ENCODE results near the gene SRL. TPM values are rescaled to one million over a fixed set of nuclear protein-coding genes. Genes with fewer than 3 reads are reported as not detected.

SRL gene
- total and polyA plus RNA-seq, 2 donors (not counting 1 experiment from before 2014, with no cell fraction given), result not detected

DNA sequence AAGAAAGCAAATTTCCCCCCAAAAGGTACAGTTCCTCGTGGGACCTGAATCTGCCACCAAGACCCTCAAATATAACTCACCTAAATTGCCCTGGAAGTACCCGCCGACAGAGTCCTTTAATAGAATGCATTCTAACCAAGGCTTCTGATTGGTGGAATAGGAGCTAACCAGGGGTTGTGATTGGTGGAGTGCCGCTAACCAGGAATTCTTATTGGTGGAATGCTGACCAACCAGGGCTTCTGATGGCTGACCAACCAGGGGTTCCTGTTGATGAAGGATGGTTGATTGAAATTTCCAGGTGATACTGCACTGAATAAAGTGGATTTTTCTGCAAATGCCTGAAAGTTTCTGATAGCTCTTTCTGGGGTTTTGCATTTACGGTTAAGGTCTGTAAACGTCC is 24.5 kb upstream of the SRL start:
- intact Hi-C loops (cut with micrococcal nuclease), result no loop called here
- peaks cover 86% of the 10 kb centered on the region for H3K79me2 ChIP-seq (ENCODE audit: control insufficient read depth, insufficient read depth, low read length)
- POLR2A ChIA-PET, result interaction anchor here (1.4 kb wide), 1 partner anchor 12 kb away, joined by 3 read pairs; no protein-coding TSS in a partner anchor

DNA sequence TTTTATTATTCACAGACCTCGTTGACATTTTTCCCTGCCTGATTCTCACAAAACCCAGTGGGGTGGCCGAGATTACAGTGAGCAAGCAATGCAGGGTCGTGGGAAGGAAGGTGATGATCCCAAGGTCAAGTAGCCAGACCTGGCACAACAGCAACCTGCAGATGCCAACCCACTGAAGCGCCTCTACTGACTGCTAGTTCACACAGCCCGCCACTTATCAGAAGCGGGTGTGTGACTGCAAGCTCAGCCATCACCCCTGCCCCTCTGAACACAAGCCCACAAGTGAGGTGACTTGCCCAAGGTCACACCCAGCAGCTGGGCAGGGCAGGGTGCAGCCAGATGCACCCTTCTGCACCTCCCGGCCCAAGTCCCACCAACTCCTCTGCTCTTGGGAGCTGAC is 23.8 kb upstream of the SRL start:
- H3K4me1 ChIP-seq (ENCODE audit: control insufficient read depth in 2 of 2, insufficient read depth in 2 of 2, low read length in 2 of 2), result peaks cover 2% of the 10 kb centered on the region in 2 donors
- H3K27me3 ChIP-seq (replicated peaks in 1 of 4; ENCODE audit: control extremely low read depth in 1 of 4, control insufficient read depth in 3 of 4, insufficient read depth in 4 of 4, low read length in 3 of 4), result no peaks in the 10 kb centered on the region
- no peak for DNase-seq
- no peak overlapping the region for H3K4me2 ChIP-seq (replicated peaks; ENCODE audit: low read depth, low read length, poor library complexity, severe bottlenecking)
- Mint-ChIP-seq H3K4me3 (no peak overlapping the region), H3K4me1 (peaks cover 6% of the 10 kb centered on the region), H3K9me3 (ENCODE audit: insufficient read depth) (no peaks in the 10 kb centered on the region), H3K27ac (no peak overlapping the region), H3K27me3 (no peaks in the 10 kb centered on the region)
- H2AFZ ChIP-seq (ENCODE audit: insufficient read depth, low read depth, low read length, poor library complexity, severe bottlenecking), result no peak overlapping the region
- H3K79me2 ChIP-seq (ENCODE audit: control insufficient read depth, insufficient read depth, low read length), result peaks cover 79% of the 10 kb centered on the region
- H3K9me3 ChIP-seq (ENCODE audit: control extremely low read depth in 1 of 3, control insufficient read depth in 2 of 3, insufficient read depth in 1 of 3, low read length in 2 of 3), result peaks cover 0 to 5% (median 0%) of the 10 kb centered on the region in 3 donors
- no peak for TF ChIP-seq EZH2 (IDR thresholded peaks at IDR 0.05; ENCODE audit: borderline replicate concordance, insufficient read depth, low read depth, low read length, poor library complexity, severe bottlenecking)
- TF ChIP-seq, protein P1, sequence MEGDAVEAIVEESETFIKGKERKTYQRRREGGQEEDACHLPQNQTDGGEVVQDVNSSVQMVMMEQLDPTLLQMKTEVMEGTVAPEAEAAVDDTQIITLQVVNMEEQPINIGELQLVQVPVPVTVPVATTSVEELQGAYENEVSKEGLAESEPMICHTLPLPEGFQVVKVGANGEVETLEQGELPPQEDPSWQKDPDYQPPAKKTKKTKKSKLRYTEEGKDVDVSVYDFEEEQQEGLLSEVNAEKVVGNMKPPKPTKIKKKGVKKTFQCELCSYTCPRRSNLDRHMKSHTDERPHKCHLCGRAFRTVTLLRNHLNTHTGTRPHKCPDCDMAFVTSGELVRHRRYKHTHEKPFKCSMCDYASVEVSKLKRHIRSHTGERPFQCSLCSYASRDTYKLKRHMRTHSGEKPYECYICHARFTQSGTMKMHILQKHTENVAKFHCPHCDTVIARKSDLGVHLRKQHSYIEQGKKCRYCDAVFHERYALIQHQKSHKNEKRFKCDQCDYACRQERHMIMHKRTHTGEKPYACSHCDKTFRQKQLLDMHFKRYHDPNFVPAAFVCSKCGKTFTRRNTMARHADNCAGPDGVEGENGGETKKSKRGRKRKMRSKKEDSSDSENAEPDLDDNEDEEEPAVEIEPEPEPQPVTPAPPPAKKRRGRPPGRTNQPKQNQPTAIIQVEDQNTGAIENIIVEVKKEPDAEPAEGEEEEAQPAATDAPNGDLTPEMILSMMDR (IDR thresholded peaks at IDR 0.05), result no peak
- no peak overlapping the region for H3K9ac ChIP-seq (ENCODE audit: low read length)
- WGBS (ENCODE audit: insufficient coverage), result 92% methylated on average over 7 of the region's 7 CpGs
- peaks cover 87% of the 10 kb centered on the region for H4K20me1 ChIP-seq (ENCODE audit: control insufficient read depth, insufficient read depth, low read length, poor library complexity, severe bottlenecking)
- H3K27ac ChIP-seq (ENCODE audit: low read length in 2 of 2), result no peak overlapping the region
- intact Hi-C loops (cut with micrococcal nuclease), result no loop called here
- ATAC-seq (ENCODE audit: low read depth), result no peak
- peaks cover 0 to 22% of the 10 kb centered on the region in 2 experiments for H3K36me3 ChIP-seq (replicated peaks in 1 of 2; ENCODE audit: control extremely low read depth in 1 of 2, control insufficient read depth in 1 of 2, extremely low read depth in 1 of 2, insufficient read depth in 2 of 2, low read length in 1 of 2)
- ChIA-PET CTCF (interaction anchor here (1.4 kb wide), 1 partner anchor 12 kb away, joined by 10 read pairs; no protein-coding TSS in a partner anchor), POLR2A (interaction anchor here (1.4 kb wide), 1 partner anchor 12 kb away, joined by 3 read pairs; no protein-coding TSS in a partner anchor)
- H3K4me3 ChIP-seq (ENCODE audit: control extremely low read depth in 1 of 5, extremely low read depth in 1 of 5, insufficient read depth in 1 of 5, low read depth in 2 of 5, low read length in 4 of 5), result no peak overlapping the region

More for the DNA sequence above, 24.5 kb upstream of the SRL start:
- Histone ChIP-seq H3K4me3 (ENCODE audit: control extremely low read depth in 1 of 5, extremely low read depth in 1 of 5, insufficient read depth in 1 of 5, low read depth in 2 of 5, low read length in 4 of 5) (no peak overlapping the region), H3K36me3 (replicated peaks in 1 of 2; ENCODE audit: control extremely low read depth in 1 of 2, control insufficient read depth in 1 of 2, extremely low read depth in 1 of 2, insufficient read depth in 2 of 2, low read length in 1 of 2) (peaks cover 0 to 21% of the 10 kb centered on the region in 2 experiments), H2AFZ (ENCODE audit: insufficient read depth, low read depth, low read length, poor library complexity, severe bottlenecking) (no peak overlapping the region), H3K9me3 (ENCODE audit: control extremely low read depth in 1 of 3, control insufficient read depth in 2 of 3, insufficient read depth in 1 of 3, low read length in 2 of 3) (peaks cover 0 to 4% (median 0%) of the 10 kb centered on the region in 3 donors), H3K4me2 (replicated peaks; ENCODE audit: low read depth, low read length, poor library complexity, severe bottlenecking) (no peak overlapping the region), H3K27me3 (replicated peaks in 1 of 4; ENCODE audit: control extremely low read depth in 1 of 4, control insufficient read depth in 3 of 4, insufficient read depth in 4 of 4, low read length in 3 of 4) (no peaks in the 10 kb centered on the region), H3K27ac (ENCODE audit: low read length in 2 of 2) (no peak overlapping the region), H3K9ac (ENCODE audit: low read length) (no peak overlapping the region), H3K4me1 (ENCODE audit: control insufficient read depth in 2 of 2, insufficient read depth in 2 of 2, low read length in 2 of 2) (peaks cover 7 to 9% of the 10 kb centered on the region in 2 donors), H4K20me1 (ENCODE audit: control insufficient read depth, insufficient read depth, low read length, poor library complexity, severe bottlenecking) (peaks cover 89% of the 10 kb centered on the region)
- ATAC-seq (ENCODE audit: low read depth), result no peak
- no peak overlapping the region for H3K27ac Mint-ChIP-seq
- CTCF ChIA-PET, result interaction anchor here (1.4 kb wide), 1 partner anchor 13 kb away, joined by 10 read pairs; no protein-coding TSS in a partner anchor
- no peak for DNase-seq
- no peak for TF ChIP-seq EZH2 (IDR thresholded peaks at IDR 0.05; ENCODE audit: borderline replicate concordance, insufficient read depth, low read depth, low read length, poor library complexity, severe bottlenecking)
- TF ChIP-seq, protein P1 (IDR thresholded peaks at IDR 0.05), result no peak
- no peak overlapping the region for H3K4me3 Mint-ChIP-seq
- 92% methylated on average over 2 of the region's 6 CpGs for WGBS (ENCODE audit: insufficient coverage)
- H3K9me3 Mint-ChIP-seq (ENCODE audit: insufficient read depth), result no peaks in the 10 kb centered on the region
- peaks cover 7% of the 10 kb centered on the region for H3K4me1 Mint-ChIP-seq
- no peaks in the 10 kb centered on the region for H3K27me3 Mint-ChIP-seq
